Activated CD4-positive, CD25-positive, alpha-beta regulatory T cell treated with anti-CD3 and anti-CD28 coated beads, Interleukin-2, amount 50 U/mL, for 72 hours (primary cell): ENCODE measurements around the gene TSPAN33.

ENCODE experiments used
- DNase-seq: peaks from one replicate; pipeline ENCODE4 v3.0.0; 2021

TSPAN33 gene

GRCh38 chr7:129136887-129137642, 7.4 kb upstream of the TSPAN33 start:
- no peak for DNase-seq

- DNase-seq: no peak
Measured at GRCh38 chr7:129143724-129144094, 798 bp upstream of the TSPAN33 start.

- DNase-seq: no peak
Measured at GRCh38 chr7:129144834-129145668, 544 bp downstream of the TSPAN33 start.

- no peak for DNase-seq
Measured at GRCh38 chr7:129146237-129146979, 1.9 kb downstream of the TSPAN33 start.

GRCh38 chr7:129147731-129148130, 3.2 kb downstream of the TSPAN33 start:
- DNase-seq: no peak

- no peak for DNase-seq
Measured at GRCh38 chr7:129149511-129149910, 5.0 kb downstream of the TSPAN33 start.

- DNase-seq: no peak
Measured at GRCh38 chr7:129150199-129150996, 5.9 kb downstream of the TSPAN33 start.

- no peak for DNase-seq
Measured at GRCh38 chr7:129157651-129158050, 13.1 kb downstream of the TSPAN33 start.

- DNase-seq: no peak
Measured at GRCh38 chr7:129159539-129159938, 15.0 kb downstream of the TSPAN33 start.

GRCh38 chr7:129160161-129160905, 15.8 kb downstream of the TSPAN33 start:
- DNase-seq: no peak

- DNase-seq: no peak
Measured at GRCh38 chr7:129161524-129162225, 17.2 kb downstream of the TSPAN33 start.

- DNase-seq: no peak
Measured at GRCh38 chr7:129162732-129163131, 18.2 kb downstream of the TSPAN33 start.

GRCh38 chr7:129163875-129164544, 19.5 kb downstream of the TSPAN33 start:
- no peak for DNase-seq

- no peak for DNase-seq
Measured at GRCh38 chr7:129166745-129167144, 22.2 kb downstream of the TSPAN33 start.

- no peak for DNase-seq
Measured at GRCh38 chr7:129167817-129168216, 23.3 kb downstream of the TSPAN33 start.

- DNase-seq: no peak
Measured at GRCh38 chr7:129168231-129169021, 23.9 kb downstream of the TSPAN33 start.

GRCh38 chr7:129169171-129169671, 24.7 kb downstream of the TSPAN33 start:
- DNase-seq: no peak

GRCh38 chr7:129169686-129170440, 25.4 kb downstream of the TSPAN33 start:
- no peak for DNase-seq
